SW480 (cell line): Measurements from ENCODE around the gene TUG1.

ENCODE experiments used
- DNase-seq: peaks from one replicate; pipeline ENCODE4 v3.0.0-alpha.2; 2016; ENCODE audit warnings: low spot score

TUG1 gene

GRCh38 chr22:30968924-30969531 is at the start of gene TUG1:
Gene TUG1, plus strand, starts transcription at chr22:30969265.
- DNase-seq: peak; percentile 96

- no peak for DNase-seq
Observed at GRCh38 chr22:30919973-30920372, 49.1 kb upstream of the TUG1 start.

- DNase-seq: peak; percentile 38
Observed at GRCh38 chr22:30920407-30920806, 48.7 kb upstream of the TUG1 start.

GRCh38 chr22:30921108-30921507 is 48.0 kb upstream of the TUG1 start:
- no peak for DNase-seq

- DNase-seq: no peak
Observed at GRCh38 chr22:30922151-30922611, 46.9 kb upstream of the TUG1 start.

- no peak for DNase-seq
Observed at GRCh38 chr22:30923168-30923900, 45.7 kb upstream of the TUG1 start.

- DNase-seq: no peak
Observed at GRCh38 chr22:30925667-30926066, 43.4 kb upstream of the TUG1 start.

GRCh38 chr22:30926706-30927105 is 42.4 kb upstream of the TUG1 start:
- no peak for DNase-seq

GRCh38 chr22:30927806-30928205 is 41.3 kb upstream of the TUG1 start:
- DNase-seq: no peak

- DNase-seq: no peak
Observed at GRCh38 chr22:30928401-30928800, 40.7 kb upstream of the TUG1 start.

- DNase-seq: no peak
Observed at GRCh38 chr22:30930228-30930627, 38.8 kb upstream of the TUG1 start.

- no peak for DNase-seq
Observed at GRCh38 chr22:30931541-30932300, 37.3 kb upstream of the TUG1 start.

GRCh38 chr22:30932661-30933060 is 36.4 kb upstream of the TUG1 start:
- no peak for DNase-seq

GRCh38 chr22:30933457-30933856 is 35.6 kb upstream of the TUG1 start:
- DNase-seq: no peak

- no peak for DNase-seq
Observed at GRCh38 chr22:30934053-30934452, 35.0 kb upstream of the TUG1 start.

- DNase-seq: no peak
Observed at GRCh38 chr22:30940685-30941362, 28.2 kb upstream of the TUG1 start.

GRCh38 chr22:30941363-30941740 is 27.7 kb upstream of the TUG1 start:
- DNase-seq: no peak

- no peak for DNase-seq
Observed at GRCh38 chr22:30943368-30943767, 25.7 kb upstream of the TUG1 start.

- no peak for DNase-seq
Observed at GRCh38 chr22:30944986-30945385, 24.1 kb upstream of the TUG1 start.

- no peak for DNase-seq
Observed at GRCh38 chr22:30945653-30946052, 23.4 kb upstream of the TUG1 start.

GRCh38 chr22:30946354-30946753 is 22.7 kb upstream of the TUG1 start:
- no peak for DNase-seq

- no peak for DNase-seq
Observed at GRCh38 chr22:30947173-30947815, 21.8 kb upstream of the TUG1 start.
